ENCODE measurements around the gene ADISSP. TPM values are rescaled to one million over a fixed set of nuclear protein-coding genes. Genes with fewer than 3 reads are reported as not detected.
A peak's percentile ranks its signal among the peaks of the same experiment; 100 is the strongest.

Gene ADISSP
- total and polyA plus RNA-seq, 2 donors (not counting 3 experiments of a cell fraction or from before 2014, with no cell fraction given) = 55.0 to 67.5 TPM

DNA sequence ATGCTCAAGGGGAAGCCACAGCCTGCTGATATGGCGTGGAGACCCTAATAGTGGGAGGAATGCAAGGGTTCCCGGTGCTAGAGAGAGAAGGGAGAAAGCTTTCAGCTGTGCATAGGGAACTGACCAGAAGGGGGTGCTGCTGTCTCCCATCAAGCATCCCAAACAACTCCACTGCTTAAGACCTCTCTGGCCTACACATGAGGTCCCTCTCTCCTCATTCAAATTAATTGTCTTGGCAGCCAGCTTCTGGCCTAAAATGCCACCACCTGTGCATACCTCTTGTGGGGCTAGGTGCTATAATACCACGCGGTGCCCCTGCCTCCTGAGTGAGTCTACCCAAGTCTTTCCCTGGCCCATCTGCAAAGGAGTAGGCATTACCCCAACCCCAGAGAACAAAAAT, 14.5 kb downstream of the ADISSP start:
- FAIRE-seq (peak; percentile 88), DNase-seq (ENCODE audit: low read depth, low spot score) (peak; percentile 66)
- no peaks in the 10 kb centered on the region for H3K4me1 ChIP-seq (ENCODE audit: control insufficient read depth, extremely low read depth, insufficient read depth, low read length)
- intact Hi-C loops (cut with micrococcal nuclease) = loop anchor here (1.0 to 5.0 kb wide), 5 partner anchors 15 to 102 kb away; partner anchors contain the start of gene SPEF1
- TF ChIP-seq EZH2 (IDR thresholded peaks at IDR 0.05; ENCODE audit: borderline replicate concordance, low read depth, low read length, severe bottlenecking) (no peak), POLR2A (IDR thresholded peaks at IDR 0.05; ENCODE audit: low read depth, low read length) (peak; percentile 55), CTCF (IDR thresholded peaks at IDR 0.05; ENCODE audit: extremely low read depth in 1 of 2, insufficient read depth in 1 of 2, low read depth in 1 of 2, low read length in 2 of 2) (peak; percentile 79 to 89)
- H3K9me1 ChIP-seq (replicated peaks; ENCODE audit: control insufficient read depth, extremely low read depth, insufficient read depth, low read length) = no peaks in the 10 kb centered on the region
- no peaks in the 10 kb centered on the region for H3K79me2 ChIP-seq (ENCODE audit: control insufficient read depth, insufficient read depth, low read length)
- H3K27ac ChIP-seq (ENCODE audit: insufficient read depth, low read depth, low read length) = no peak overlapping the region
- H3K27me3 ChIP-seq (ENCODE audit: control insufficient read depth in 2 of 2, insufficient read depth in 2 of 2, low read length in 2 of 2) = no peaks in the 10 kb centered on the region
- no peaks in the 10 kb centered on the region for H4K20me1 ChIP-seq (replicated peaks; ENCODE audit: control insufficient read depth, extremely low read depth, insufficient read depth, low read length)
- H3K9me3 ChIP-seq (replicated peaks; ENCODE audit: control insufficient read depth, insufficient read depth, low read length) = no peaks in the 10 kb centered on the region
- H3K4me2 ChIP-seq (ENCODE audit: insufficient read depth, low read length) = no peak overlapping the region
- no TSS peak for BruUV-seq (replicated peaks)
- H2AFZ ChIP-seq (ENCODE audit: low read depth, low read length) = no peak overlapping the region
- ChIA-PET CTCF (interaction anchor here (0.7 to 5.7 kb wide), 24 partner anchors 10 to 473 kb away, joined by 3 to 76 read pairs (median 7); partner anchors contain the start of genes ADISSP, AP5S1, CENPB and HSPA12B), POLR2A (no interaction called here)
- peaks cover 0 to 10% of the 10 kb centered on the region in 2 experiments for H3K36me3 ChIP-seq (ENCODE audit: control insufficient read depth in 2 of 2, extremely low read depth in 1 of 2, insufficient read depth in 2 of 2, low read length in 2 of 2)
- H3K4me3 ChIP-seq (replicated peaks in 1 of 3; ENCODE audit: insufficient read depth in 1 of 3, low read depth in 1 of 3, low read length in 3 of 3) = no peak overlapping the region
- H3K9ac ChIP-seq (replicated peaks; ENCODE audit: extremely low read depth, insufficient read depth, low read length) = no peak overlapping the region
- dilution Hi-C loops (cut with MboI; ENCODE audit: extremely low pct_ligation_motif_present, low sequenced_read_pairs) = no loop called here

- Histone ChIP-seq H4K20me1 (replicated peaks; ENCODE audit: control insufficient read depth, extremely low read depth, insufficient read depth, low read length) (no peaks in the 10 kb centered on the region), H3K79me2 (ENCODE audit: control insufficient read depth, insufficient read depth, low read length) (no peaks in the 10 kb centered on the region), H3K9ac (replicated peaks; ENCODE audit: extremely low read depth, insufficient read depth, low read length) (no peak overlapping the region), H3K9me3 (replicated peaks; ENCODE audit: control insufficient read depth, insufficient read depth, low read length) (no peaks in the 10 kb centered on the region), H3K4me3 (replicated peaks in 1 of 3; ENCODE audit: insufficient read depth in 1 of 3, low read depth in 1 of 3, low read length in 3 of 3) (no peak overlapping the region), H3K27me3 (ENCODE audit: control insufficient read depth in 2 of 2, insufficient read depth in 2 of 2, low read length in 2 of 2) (no peaks in the 10 kb centered on the region), H2AFZ (ENCODE audit: low read depth, low read length) (no peak overlapping the region), H3K9me1 (replicated peaks; ENCODE audit: control insufficient read depth, extremely low read depth, insufficient read depth, low read length) (no peaks in the 10 kb centered on the region), H3K4me2 (ENCODE audit: insufficient read depth, low read length) (no peak overlapping the region), H3K36me3 (ENCODE audit: control insufficient read depth in 2 of 2, extremely low read depth in 1 of 2, insufficient read depth in 2 of 2, low read length in 2 of 2) (peaks cover 0 to 10% of the 10 kb centered on the region in 2 experiments), H3K27ac (ENCODE audit: insufficient read depth, low read depth, low read length) (no peak overlapping the region), H3K4me1 (ENCODE audit: control insufficient read depth, extremely low read depth, insufficient read depth, low read length) (no peaks in the 10 kb centered on the region)
- ChIA-PET CTCF (interaction anchor here (0.7 to 5.7 kb wide), 23 partner anchors 9 to 333 kb away, joined by 3 to 76 read pairs (median 7); partner anchors contain the start of genes ADISSP, AP5S1, CENPB and HSPA12B), POLR2A (no interaction called here)
- DNase-seq (ENCODE audit: low read depth, low spot score) (no peak), FAIRE-seq (no peak)
- dilution Hi-C loops (cut with MboI; ENCODE audit: extremely low pct_ligation_motif_present, low sequenced_read_pairs) (no loop called here), intact Hi-C loops (cut with micrococcal nuclease) (loop anchor here (5.0 kb wide), 1 partner anchor 75 kb away; no protein-coding TSS in a partner anchor)
- no TSS peak for BruUV-seq (replicated peaks)
- no peak for TF ChIP-seq CTCF (IDR thresholded peaks at IDR 0.05; ENCODE audit: extremely low read depth in 1 of 2, insufficient read depth in 1 of 2, low read depth in 1 of 2, low read length in 2 of 2)
- TF ChIP-seq POLR2A (IDR thresholded peaks at IDR 0.05; ENCODE audit: low read depth, low read length) = no peak
- TF ChIP-seq MYC (IDR thresholded peaks at IDR 0.05; ENCODE audit: low read depth, low read length) = no peak
- TF ChIP-seq, protein P1, sequence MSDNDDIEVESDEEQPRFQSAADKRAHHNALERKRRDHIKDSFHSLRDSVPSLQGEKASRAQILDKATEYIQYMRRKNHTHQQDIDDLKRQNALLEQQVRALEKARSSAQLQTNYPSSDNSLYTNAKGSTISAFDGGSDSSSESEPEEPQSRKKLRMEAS (IDR thresholded peaks at IDR 0.05; ENCODE audit: insufficient read depth, insufficient read length) = no peak
- no peak for TF ChIP-seq EZH2 (IDR thresholded peaks at IDR 0.05; ENCODE audit: borderline replicate concordance, low read depth, low read length, severe bottlenecking)
- TF ChIP-seq GATA2 (IDR thresholded peaks at IDR 0.05; ENCODE audit: insufficient read depth, insufficient read length, low read depth, low read length) = no peak
- no peak for TF ChIP-seq FOS (IDR thresholded peaks at IDR 0.05; ENCODE audit: borderline replicate concordance, insufficient read depth, low read length)
- no peak for TF ChIP-seq POLR2AphosphoS5 (IDR thresholded peaks at IDR 0.05; ENCODE audit: insufficient read depth, low read depth, low read length)
- no peak for TF ChIP-seq JUN (IDR thresholded peaks at IDR 0.05; ENCODE audit: borderline replicate concordance, insufficient read depth, insufficient read length, low read depth)
Observed at GRCh38 chr20:3752386-3752759, 15.2 kb downstream of the ADISSP start.

Data from endothelial cell of umbilical vein (primary cell).